T-cell (primary cell): Measurements from ENCODE around the gene KXD1. TPM values are rescaled to one million over a fixed set of nuclear protein-coding genes. Genes with fewer than 3 reads are reported as not detected.
A peak's percentile ranks its signal among the peaks of the same experiment; 100 is the strongest.

ENCODE experiments used
- ATAC-seq, 4 experiments: fragments of 200-7000 bp in 3 of 4; fragments of 150-1000 bp in 1 of 4; cut with Tn5 transposase; replicated peaks in 1 of 4; 1 replicate in 3 of 4; 2 replicates in 1 of 4; pipeline ENCODE4 v1.10.0; 2021; ENCODE audit warnings: moderate library complexity in 3 of 4, mild to moderate bottlenecking in 2 of 4, moderate number of reproducible peaks in 1 of 4
- CTCF ChIA-PET, 2 donors: fragments of 300-600 bp; sonication (Branson Sonifier 250); formaldehyde crosslinking; loops; one replicate each; lab custom pipeline; 2022; ENCODE audit warnings: antibody characterized with exemption in 2 of 2; lab: Charles Lee
- POLR2A ChIA-PET, 2 donors: fragments of 300-600 bp; sonication (Branson Sonifier 250); formaldehyde crosslinking; loops; one replicate each; lab custom pipeline; 2022; ENCODE audit warnings: antibody characterized with exemption in 2 of 2; lab: Charles Lee
- DNase-seq, 35 experiments: peaks; one replicate each; pipeline versions ENCODE4 v3.0.0 to v3.0.0-alpha.2; 2013 to 2023
- H3K27ac ChIP-seq: one replicate; pipeline ENCODE4 v1.5.1; 2013; ENCODE audit warnings: low read length
- H3K27me3 ChIP-seq, 2 experiments: replicated peaks in 1 of 2; 1 replicate in 1 of 2; 2 replicates in 1 of 2; pipeline versions ENCODE4 v1.6.1 to v1.7.0; 2013; ENCODE audit warnings: low read length in 1 of 2, mixed read lengths in 1 of 2; ENCODE audit not compliant: control insufficient read depth in 2 of 2, insufficient read depth in 2 of 2; ENCODE audit errors: extremely low read depth in 1 of 2
- H3K36me3 ChIP-seq, 2 donors: 1 replicate in 1 of 2; 2 replicates in 1 of 2; pipeline versions ENCODE4 v1.6.1 to v1.7.0; 2013; ENCODE audit warnings: low read length in 1 of 2; ENCODE audit not compliant: control insufficient read depth in 2 of 2, insufficient read depth in 1 of 2; ENCODE audit errors: extremely low read depth in 1 of 2
- H3K4me1 ChIP-seq, 2 experiments: 1 replicate in 1 of 2; 2 replicates in 1 of 2; pipeline versions ENCODE4 v1.6.1 to v1.7.0; 2013; ENCODE audit warnings: low read length in 2 of 2, mixed read lengths in 1 of 2; ENCODE audit not compliant: insufficient read depth in 2 of 2, control insufficient read depth in 1 of 2; ENCODE audit errors: extremely low read depth in 1 of 2
- H3K4me3 ChIP-seq, 2 donors: 1 replicate in 1 of 2; 2 replicates in 1 of 2; pipeline versions ENCODE4 v1.5.1 to v1.7.0; 2013; ENCODE audit warnings: mild to moderate bottlenecking in 2 of 2, low read length in 1 of 2, moderate library complexity in 1 of 2; ENCODE audit not compliant: control insufficient read depth in 1 of 2; ENCODE audit errors: extremely low read depth in 1 of 2
- H3K9me3 ChIP-seq: 2 replicates; pipeline ENCODE4 v1.7.0; 2013
- H3K27ac Mint-ChIP-seq, 2 donors: one replicate each; pipeline ENCODE4 v1.8.0; 2020 to 2021; ENCODE audit warnings: mild to moderate bottlenecking in 2 of 2, mixed read lengths in 2 of 2
- H3K27me3 Mint-ChIP-seq, 2 donors: one replicate each; pipeline ENCODE4 v1.8.0; 2021 to 2022; ENCODE audit warnings: mixed read lengths in 2 of 2
- H3K36me3 Mint-ChIP-seq: one replicate; pipeline ENCODE4 v1.8.0; 2021; ENCODE audit warnings: mixed read lengths
- H3K4me1 Mint-ChIP-seq, 3 donors: one replicate each; pipeline ENCODE4 v1.8.0; 2020 to 2022; ENCODE audit warnings: mixed read lengths in 3 of 3, mild to moderate bottlenecking in 1 of 3
- H3K4me3 Mint-ChIP-seq, 3 donors: one replicate each; pipeline ENCODE4 v1.8.0; 2020 to 2022; ENCODE audit warnings: mild to moderate bottlenecking in 3 of 3, mixed read lengths in 3 of 3, moderate library complexity in 3 of 3
- H3K9me3 Mint-ChIP-seq, 3 donors: one replicate each; pipeline ENCODE4 v1.8.0; 2020 to 2022; ENCODE audit warnings: mixed read lengths in 3 of 3
- WGBS: methylation state at CpG from one replicate; pipeline ENCODE4 v1.1.5; 2013; ENCODE audit warnings: missing lambda C conversion rate; ENCODE audit not compliant: insufficient coverage; 5-methylcytosine and 5-hydroxymethylcytosine counted together
- total RNA-seq, 35 experiments: library from RNA in 6 of 35; stranded (reverse) in 6 of 35; fragments of 120-200 nt in 1 of 35; gene quantifications; one replicate each; pipeline versions ENCODE4 v1.2.1 to v1.2.4 and lab custom pipeline; 2013 to 2026

Gene KXD1, protein sequence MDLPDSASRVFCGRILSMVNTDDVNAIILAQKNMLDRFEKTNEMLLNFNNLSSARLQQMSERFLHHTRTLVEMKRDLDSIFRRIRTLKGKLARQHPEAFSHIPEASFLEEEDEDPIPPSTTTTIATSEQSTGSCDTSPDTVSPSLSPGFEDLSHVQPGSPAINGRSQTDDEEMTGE
- 100 to 1,000 TPM in 1 of 5 donors, 10 to 100 TPM in 4; 73.1 to 112 (median 95.8) TPM for total RNA-seq
- total RNA-seq (2013), result 55.9 TPM
- total RNA-seq (lab: John Stamatoyannopoulos, UW), result 41.0 to 83.1 (median 62.4) reads per million in 29 experiments

DNA sequence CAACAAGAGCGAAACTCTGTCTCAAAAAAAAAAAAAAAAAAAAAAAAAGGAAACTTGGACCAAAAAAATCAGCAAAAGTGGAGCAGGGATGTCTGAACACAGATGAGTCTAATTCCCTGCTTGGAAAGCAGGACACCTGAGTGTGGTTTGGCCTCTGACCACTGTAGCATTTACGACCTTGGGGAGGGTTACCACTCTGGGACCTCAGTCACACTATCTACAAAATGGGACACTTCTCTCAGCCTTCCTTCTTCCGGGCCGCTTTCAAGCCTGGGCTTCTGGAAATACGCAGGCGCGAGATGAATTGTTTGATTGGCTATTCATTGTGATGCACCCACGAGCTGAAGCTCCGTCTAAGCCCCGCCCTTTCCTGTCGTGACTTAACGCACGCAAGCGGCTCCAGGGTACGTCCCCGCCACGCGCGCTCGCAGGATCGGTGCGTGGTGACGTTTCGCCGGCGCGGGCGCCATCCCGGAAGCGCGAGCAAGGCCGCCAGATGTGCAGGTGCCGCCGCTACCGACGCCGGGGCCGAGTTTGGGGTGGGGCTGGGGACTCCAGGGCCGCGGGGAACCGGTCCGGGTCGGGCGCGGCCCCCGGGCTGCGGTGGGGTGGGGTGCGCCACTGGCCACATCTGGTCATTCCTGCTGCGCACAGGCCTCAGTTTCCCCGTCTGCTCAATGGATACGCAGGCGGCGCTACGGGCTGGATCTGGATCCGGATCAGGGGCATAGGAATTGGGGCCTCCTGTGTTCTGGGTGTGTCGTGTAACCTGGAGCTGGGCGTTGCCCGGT, at the start of gene KXD1:
Gene KXD1 (plus strand): TSS at position 460 of the 791 bp plus-strand sequence. CDS start 4,187 bp downstream, outside the sequence.
- Histone ChIP-seq H3K4me3 (peak within 1 kb of the TSS; percentile 80 to 85), H3K9me3 (no peaks in the 10 kb centered on the region), H3K36me3 (peaks cover 0 to 10% of the 10 kb centered on the region in 2 donors), H3K4me1 (peaks cover 14 to 27% of the 10 kb centered on the region in 2 experiments), H3K27me3 (no peaks in the 10 kb centered on the region), H3K27ac (peak within 1 kb of the TSS; percentile 90)
- Mint-ChIP-seq H3K36me3 (peaks cover 4% of the 10 kb centered on the region), H3K27ac (peak within 1 kb of the TSS; percentile 90 to 92), H3K4me1 (peaks cover 23 to 28% (median 23%) of the 10 kb centered on the region in 3 donors), H3K4me3 (peak within 1 kb of the TSS; percentile 87 to 90 (median 87)), H3K9me3 (no peaks in the 10 kb centered on the region), H3K27me3 (no peaks in the 10 kb centered on the region)
- WGBS, result 1% methylated on average over 57 of the region's 58 CpGs
- POLR2A ChIA-PET, result interaction anchor here (0.6 to 1.5 kb wide), 8 partner anchors 13 to 706 kb away, joined by 3 to 18 read pairs (median 6); partner anchors contain the start of genes UBA52 (in 2 of the 2), FKBP8 (in 1 of the 2) and REX1BD (in 1 of the 2)
- DNase-seq (peak; percentile 88 to 100 (median 98)), ATAC-seq (peak; percentile 99 to 100 (median 100))
- CTCF ChIA-PET, result interaction anchor here (0.6 to 2.6 kb wide), 10 partner anchors 10 to 138 kb away, joined by 3 to 13 read pairs (median 3); partner anchors contain the start of genes ELL (in 1 of the 2), REX1BD (in 1 of the 2), SSBP4 (in 1 of the 2) and UBA52 (in 1 of the 2)

GRCh38 chr19:18508585-18508984, 49.1 kb upstream of the KXD1 start:
- Mint-ChIP-seq H3K36me3 (no peaks in the 10 kb centered on the region), H3K4me1 (peaks cover 53 to 84% (median 78%) of the 10 kb centered on the region in 3 donors), H3K27me3 (no peaks in the 10 kb centered on the region), H3K4me3 (no peak overlapping the region), H3K27ac (peak overlapping the region; percentile 34 to 46), H3K9me3 (no peaks in the 10 kb centered on the region)
- Histone ChIP-seq H3K27me3 (no peaks in the 10 kb centered on the region), H3K36me3 (no peaks in the 10 kb centered on the region), H3K4me1 (peaks cover 14 to 88% of the 10 kb centered on the region in 2 experiments), H3K27ac (peak overlapping the region; percentile 63), H3K9me3 (no peaks in the 10 kb centered on the region), H3K4me3 (no peak overlapping the region)
- ATAC-seq, result no peak
- WGBS, result no CpG with 5 or more reads among the region's 7 CpGs
- DNase-seq, result no peak
- ChIA-PET POLR2A (no interaction called here), CTCF (interaction anchor here in 1 of 2 donors (0.8 to 1.1 kb wide), 2 partner anchors 12 to 13 kb away, joined by 3 to 5 read pairs; partner anchors contain the start of gene ELL)

GRCh38 chr19:18510216-18510615, 47.5 kb upstream of the KXD1 start:
- H3K4me1 ChIP-seq, result peaks cover 14 to 86% of the 10 kb centered on the region in 2 experiments
- Mint-ChIP-seq H3K4me1 (peaks cover 42 to 81% (median 76%) of the 10 kb centered on the region in 3 donors), H3K27ac (peak overlapping the region; percentile 39 to 55), H3K36me3 (no peaks in the 10 kb centered on the region), H3K4me3 (no peak overlapping the region), H3K27me3 (no peaks in the 10 kb centered on the region), H3K9me3 (no peaks in the 10 kb centered on the region)
- ATAC-seq, result no peak
- peak overlapping the region; percentile 29 for H3K27ac ChIP-seq
- no peak overlapping the region for H3K4me3 ChIP-seq
- no peak for DNase-seq
- H3K27me3 ChIP-seq, result no peaks in the 10 kb centered on the region
- WGBS, result 88% methylated on average over 6 of the region's 8 CpGs
- POLR2A ChIA-PET, result no interaction called here
- CTCF ChIA-PET, result no interaction called here
- peaks cover 0 to 3% of the 10 kb centered on the region in 2 donors for H3K36me3 ChIP-seq
- H3K9me3 ChIP-seq, result no peaks in the 10 kb centered on the region

DNA sequence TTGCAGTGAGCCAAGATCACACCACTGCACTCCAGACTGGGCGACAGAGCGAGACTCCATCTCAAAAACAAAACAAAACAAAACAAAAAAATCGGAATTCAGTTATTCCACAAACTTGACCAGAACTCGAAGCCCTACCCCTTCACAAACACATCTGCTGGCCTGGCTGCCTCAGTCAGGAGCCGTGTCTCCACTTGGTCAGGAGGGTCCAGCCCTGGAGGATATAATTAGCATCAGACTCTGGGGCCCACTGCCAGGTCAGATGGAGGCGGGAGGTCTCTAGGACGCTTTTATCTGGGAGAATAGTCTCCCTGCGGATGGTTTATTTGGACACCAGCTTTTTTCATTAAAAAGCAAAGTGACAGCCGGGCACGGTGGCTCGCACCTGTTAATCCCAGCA, 43.8 kb upstream of the KXD1 start:
- WGBS, result 85% methylated on average over 9 of the region's 11 CpGs
- Mint-ChIP-seq H3K9me3 (no peaks in the 10 kb centered on the region), H3K27me3 (no peaks in the 10 kb centered on the region), H3K4me3 (no peak overlapping the region), H3K4me1 (peaks cover 37 to 71% (median 59%) of the 10 kb centered on the region in 3 donors), H3K36me3 (no peaks in the 10 kb centered on the region), H3K27ac (peak overlapping the region in 1 of 2 donors; percentile 39)
- ChIA-PET CTCF (interaction anchor here in 1 of 2 donors (0.7 to 1.0 kb wide), 2 partner anchors 17 to 103 kb away, joined by 3 read pairs; no protein-coding TSS in a partner anchor), POLR2A (no interaction called here)
- ATAC-seq, result no peak
- Histone ChIP-seq H3K4me1 (peaks cover 0 to 84% of the 10 kb centered on the region in 2 experiments), H3K27ac (no peak overlapping the region), H3K4me3 (no peak overlapping the region), H3K9me3 (no peaks in the 10 kb centered on the region), H3K36me3 (peaks cover 0 to 3% of the 10 kb centered on the region in 2 donors), H3K27me3 (no peaks in the 10 kb centered on the region)
- DNase-seq, result no peak

- peak overlapping the region; percentile 69 for H3K27ac ChIP-seq
- H3K27ac Mint-ChIP-seq, result peak overlapping the region; percentile 63 to 73
- no peaks in the 10 kb centered on the region for H3K9me3 Mint-ChIP-seq
- no peaks in the 10 kb centered on the region for H3K27me3 ChIP-seq
- H3K4me3 ChIP-seq, result no peak overlapping the region
- H3K4me1 ChIP-seq, result peaks cover 3 to 82% of the 10 kb centered on the region in 2 experiments
- ChIA-PET POLR2A (no interaction called here), CTCF (interaction anchor here in 1 of 2 donors (0.5 to 1.0 kb wide), 2 partner anchors 18 to 667 kb away, joined by 3 read pairs; partner anchors contain the start of gene JAK3)
- no peaks in the 10 kb centered on the region for H3K27me3 Mint-ChIP-seq
- peaks cover 42 to 69% (median 59%) of the 10 kb centered on the region in 3 donors for H3K4me1 Mint-ChIP-seq
- no peak overlapping the region for H3K4me3 Mint-ChIP-seq
- H3K9me3 ChIP-seq, result no peaks in the 10 kb centered on the region
- DNase-seq (peak in 25 of 35 experiments; percentile 21 to 70 (median 43)), ATAC-seq (peak; percentile 27 to 61 (median 49))
- H3K36me3 ChIP-seq, result peaks cover 0 to 6% of the 10 kb centered on the region in 2 donors
- no peaks in the 10 kb centered on the region for H3K36me3 Mint-ChIP-seq
- WGBS, result 74% methylated on average over 13 of the region's 17 CpGs
Observed at GRCh38 chr19:18514800-18515682, 42.6 kb upstream of the KXD1 start.
